ENCODE data around the gene MFSD6.

MFSD6 gene

GRCh38 chr2:190534310-190535120, 126.4 kb downstream of the MFSD6 start, which contains the start of gene NEMP2:
Gene NEMP2, minus strand, starts transcription at chr2:190534722. Its CDS starts 67 bp downstream, at chr2:190534655.
- peak; percentile 92 for DNase-seq
- TF ChIP-seq GATA1 (IDR thresholded peaks at IDR 0.05; ENCODE audit: low read depth, low read length) = no peak
- TF ChIP-seq POLR2A (IDR thresholded peaks at IDR 0.05; ENCODE audit: low read length) = peak; percentile 91

- TF ChIP-seq POLR2A (IDR thresholded peaks at IDR 0.05; ENCODE audit: low read length) (no peak), GATA1 (IDR thresholded peaks at IDR 0.05; ENCODE audit: low read depth, low read length) (no peak)
- DNase-seq = no peak
These were observed 126.9 kb downstream of the MFSD6 start for GRCh38 chr2:190535121-190535439.

- DNase-seq = peak; percentile 29 to 44
- TF ChIP-seq POLR2A (IDR thresholded peaks at IDR 0.05; ENCODE audit: low read length) (no peak), GATA1 (IDR thresholded peaks at IDR 0.05; ENCODE audit: low read depth, low read length) (no peak)
These were observed 127.4 kb downstream of the MFSD6 start for GRCh38 chr2:190535586-190535985.

GRCh38 chr2:190537765-190538164, 129.6 kb downstream of the MFSD6 start:
- no peak for TF ChIP-seq POLR2A (IDR thresholded peaks at IDR 0.05; ENCODE audit: low read length)
- TF ChIP-seq GATA1 (IDR thresholded peaks at IDR 0.05; ENCODE audit: low read depth, low read length) = no peak
- peak in 1 of 2 experiments; percentile 8 for DNase-seq

GRCh38 chr2:190538201-190538600, 130.0 kb downstream of the MFSD6 start:
- DNase-seq = no peak
- TF ChIP-seq POLR2A (IDR thresholded peaks at IDR 0.05; ENCODE audit: low read length) = no peak
- TF ChIP-seq GATA1 (IDR thresholded peaks at IDR 0.05; ENCODE audit: low read depth, low read length) = no peak

- DNase-seq = peak; percentile 52 to 54
- TF ChIP-seq GATA1 (IDR thresholded peaks at IDR 0.05; ENCODE audit: low read depth, low read length) = no peak
- TF ChIP-seq POLR2A (IDR thresholded peaks at IDR 0.05; ENCODE audit: low read length) = no peak
These were observed 131.9 kb downstream of the MFSD6 start for GRCh38 chr2:190540048-190540447.

- no peak for DNase-seq
- TF ChIP-seq POLR2A (IDR thresholded peaks at IDR 0.05; ENCODE audit: low read length) (no peak), GATA1 (IDR thresholded peaks at IDR 0.05; ENCODE audit: low read depth, low read length) (no peak)
These were observed 136.9 kb downstream of the MFSD6 start for GRCh38 chr2:190545093-190545492.

GRCh38 chr2:190545555-190546385, 137.6 kb downstream of the MFSD6 start:
- no peak for DNase-seq

GRCh38 chr2:190546734-190547133, 138.6 kb downstream of the MFSD6 start:
- no peak for DNase-seq
- TF ChIP-seq POLR2A (IDR thresholded peaks at IDR 0.05; ENCODE audit: low read length) (no peak), GATA1 (IDR thresholded peaks at IDR 0.05; ENCODE audit: low read depth, low read length) (no peak)

More at GRCh38 chr2:190545555-190546385, 137.6 kb downstream of the MFSD6 start:
- TF ChIP-seq GATA1 (IDR thresholded peaks at IDR 0.05; ENCODE audit: low read depth, low read length) (no peak), POLR2A (IDR thresholded peaks at IDR 0.05; ENCODE audit: low read length) (no peak)

- DNase-seq = no peak
- TF ChIP-seq POLR2A (IDR thresholded peaks at IDR 0.05; ENCODE audit: low read length) (no peak), GATA1 (IDR thresholded peaks at IDR 0.05; ENCODE audit: low read depth, low read length) (no peak)
These were observed 139.7 kb downstream of the MFSD6 start for GRCh38 chr2:190547886-190548285.

GRCh38 chr2:190550137-190550536, 142.0 kb downstream of the MFSD6 start:
- no peak for TF ChIP-seq POLR2A (IDR thresholded peaks at IDR 0.05; ENCODE audit: low read length)
- TF ChIP-seq GATA1 (IDR thresholded peaks at IDR 0.05; ENCODE audit: low read depth, low read length) = no peak

More at GRCh38 chr2:190550137-190550536, 142.0 kb downstream of the MFSD6 start:
- no peak for DNase-seq
